Stimulated activated memory B cell treated with anti-CD40 and anti-IgM and Interleukin-4, amounts not matched to agents 10 μg/mL and 1 μg/mL and 100 μg/mL, for 72 hours (primary cell): ENCODE measurements around the gene RAB40A.
"Not testable (repeated sequence)": the region's sequence is repeated elsewhere in the genome, so short reads cannot be mapped to it uniquely, and the experiment has no call there.

Experiments
- ATAC-seq: fragments of 150-1000 bp; cut with Tn5 transposase; 2 replicates; pipeline ENCODE4 v1.10.0; 2021
- H3K27ac Mint-ChIP-seq: one replicate; pipeline ENCODE4 v1.8.0; 2022; ENCODE audit warnings: mild to moderate bottlenecking, mixed read lengths
- H3K27me3 Mint-ChIP-seq: one replicate; pipeline ENCODE4 v1.8.0; 2022; ENCODE audit warnings: mixed read lengths
- H3K36me3 Mint-ChIP-seq: one replicate; pipeline ENCODE4 v1.8.0; 2022; ENCODE audit warnings: mixed read lengths
- H3K4me1 Mint-ChIP-seq: one replicate; pipeline ENCODE4 v1.8.0; 2022; ENCODE audit warnings: mixed read lengths
- H3K4me3 Mint-ChIP-seq: one replicate; pipeline ENCODE4 v1.8.0; 2022; ENCODE audit warnings: mild to moderate bottlenecking, moderate library complexity, mixed read lengths
- H3K9me3 Mint-ChIP-seq: one replicate; pipeline ENCODE4 v1.8.0; 2022; ENCODE audit warnings: mixed read lengths

Gene RAB40A

GRCh38 chrX:103495786-103496185, 23.5 kb downstream of the RAB40A start:
- ATAC-seq, result no peak
- Mint-ChIP-seq H3K27ac (no peak overlapping the region), H3K27me3 (no peaks in the 10 kb centered on the region), H3K36me3 (no peaks in the 10 kb centered on the region), H3K4me1 (peaks cover 8% of the 10 kb centered on the region), H3K4me3 (no peak overlapping the region), H3K9me3 (no peaks in the 10 kb centered on the region)

GRCh38 chrX:103493578-103493977, 25.7 kb downstream of the RAB40A start:
- H3K27ac Mint-ChIP-seq, H3K27me3 Mint-ChIP-seq, ATAC-seq, H3K4me1 Mint-ChIP-seq, H3K9me3 Mint-ChIP-seq, H3K4me3 Mint-ChIP-seq, H3K36me3 Mint-ChIP-seq: not testable (repeated sequence)

- not testable (repeated sequence) for H3K9me3 Mint-ChIP-seq, H3K4me1 Mint-ChIP-seq, H3K36me3 Mint-ChIP-seq, ATAC-seq, H3K27ac Mint-ChIP-seq, H3K4me3 Mint-ChIP-seq, H3K27me3 Mint-ChIP-seq
Observed at GRCh38 chrX:103489733-103490132, 29.6 kb downstream of the RAB40A start.

- Mint-ChIP-seq H3K27me3 (no peaks in the 10 kb centered on the region), H3K4me3 (no peak overlapping the region), H3K27ac (no peak overlapping the region), H3K4me1 (no peaks in the 10 kb centered on the region), H3K9me3 (no peaks in the 10 kb centered on the region), H3K36me3 (no peaks in the 10 kb centered on the region)
- no peak for ATAC-seq
Observed at GRCh38 chrX:103488794-103489193, 30.5 kb downstream of the RAB40A start.

- Mint-ChIP-seq H3K27me3 (no peaks in the 10 kb centered on the region), H3K27ac (no peak overlapping the region)
- ATAC-seq, result no peak
Observed at GRCh38 chrX:103488332-103488731, 31.0 kb downstream of the RAB40A start.

GRCh38 chrX:103483720-103484119, 35.6 kb downstream of the RAB40A start:
- H3K27ac Mint-ChIP-seq, result no peak overlapping the region
- H3K4me3 Mint-ChIP-seq, result no peak overlapping the region
- no peaks in the 10 kb centered on the region for H3K9me3 Mint-ChIP-seq
- ATAC-seq, result no peak
- no peaks in the 10 kb centered on the region for H3K27me3 Mint-ChIP-seq
- no peaks in the 10 kb centered on the region for H3K4me1 Mint-ChIP-seq
- H3K36me3 Mint-ChIP-seq, result no peaks in the 10 kb centered on the region

More at GRCh38 chrX:103488332-103488731, 31.0 kb downstream of the RAB40A start:
- Mint-ChIP-seq H3K9me3 (no peaks in the 10 kb centered on the region), H3K36me3 (no peaks in the 10 kb centered on the region), H3K4me3 (no peak overlapping the region), H3K4me1 (no peaks in the 10 kb centered on the region)

- no peak for ATAC-seq
- no peak overlapping the region for H3K4me3 Mint-ChIP-seq
- H3K4me1 Mint-ChIP-seq, result no peaks in the 10 kb centered on the region
- H3K27ac Mint-ChIP-seq, result no peak overlapping the region
- no peaks in the 10 kb centered on the region for H3K36me3 Mint-ChIP-seq
- no peaks in the 10 kb centered on the region for H3K27me3 Mint-ChIP-seq
- no peaks in the 10 kb centered on the region for H3K9me3 Mint-ChIP-seq
Observed at GRCh38 chrX:103480526-103480925, 38.8 kb downstream of the RAB40A start.

- no peak for ATAC-seq
- H3K36me3 Mint-ChIP-seq, result no peaks in the 10 kb centered on the region
- no peaks in the 10 kb centered on the region for H3K27me3 Mint-ChIP-seq
- H3K4me1 Mint-ChIP-seq, result no peaks in the 10 kb centered on the region
- H3K27ac Mint-ChIP-seq, result no peak overlapping the region
- H3K9me3 Mint-ChIP-seq, result no peaks in the 10 kb centered on the region
- no peak overlapping the region for H3K4me3 Mint-ChIP-seq
Observed at GRCh38 chrX:103477496-103477895, 41.8 kb downstream of the RAB40A start.

GRCh38 chrX:103475381-103475780, 43.9 kb downstream of the RAB40A start:
- H3K4me1 Mint-ChIP-seq, result no peaks in the 10 kb centered on the region
- H3K4me3 Mint-ChIP-seq, result no peak overlapping the region
- no peaks in the 10 kb centered on the region for H3K27me3 Mint-ChIP-seq
- no peaks in the 10 kb centered on the region for H3K36me3 Mint-ChIP-seq
- ATAC-seq, result no peak
- no peaks in the 10 kb centered on the region for H3K9me3 Mint-ChIP-seq
- no peak overlapping the region for H3K27ac Mint-ChIP-seq

GRCh38 chrX:103469977-103470376, 49.3 kb downstream of the RAB40A start:
- not testable (repeated sequence) for H3K9me3 Mint-ChIP-seq, ATAC-seq, H3K4me1 Mint-ChIP-seq, H3K36me3 Mint-ChIP-seq, H3K27ac Mint-ChIP-seq, H3K27me3 Mint-ChIP-seq, H3K4me3 Mint-ChIP-seq

GRCh38 chrX:103467887-103468286, 51.4 kb downstream of the RAB40A start:
- peaks cover 7% of the 10 kb centered on the region for H3K4me1 Mint-ChIP-seq
- no peak overlapping the region for H3K4me3 Mint-ChIP-seq
- H3K27ac Mint-ChIP-seq, result no peak overlapping the region
- no peaks in the 10 kb centered on the region for H3K36me3 Mint-ChIP-seq
- no peak for ATAC-seq
- no peaks in the 10 kb centered on the region for H3K27me3 Mint-ChIP-seq
- no peaks in the 10 kb centered on the region for H3K9me3 Mint-ChIP-seq

- Mint-ChIP-seq H3K27me3 (no peaks in the 10 kb centered on the region), H3K4me3 (no peak overlapping the region), H3K27ac (no peak overlapping the region), H3K36me3 (no peaks in the 10 kb centered on the region), H3K9me3 (no peaks in the 10 kb centered on the region), H3K4me1 (peaks cover 7% of the 10 kb centered on the region)
- no peak for ATAC-seq
Observed at GRCh38 chrX:103467156-103467555, 52.1 kb downstream of the RAB40A start.

GRCh38 chrX:103464774-103465117, 54.5 kb downstream of the RAB40A start:
- no peak overlapping the region for H3K27ac Mint-ChIP-seq
- peak; percentile 87 for ATAC-seq
- H3K4me3 Mint-ChIP-seq, result peak overlapping the region; percentile 94
- no peaks in the 10 kb centered on the region for H3K27me3 Mint-ChIP-seq
- H3K9me3 Mint-ChIP-seq, result no peaks in the 10 kb centered on the region
- H3K36me3 Mint-ChIP-seq, result no peaks in the 10 kb centered on the region
- H3K4me1 Mint-ChIP-seq, result peaks cover 7% of the 10 kb centered on the region

GRCh38 chrX:103464072-103464773, 55.1 kb downstream of the RAB40A start:
- Mint-ChIP-seq H3K27ac (no peak overlapping the region), H3K36me3 (no peaks in the 10 kb centered on the region), H3K4me3 (peak overlapping the region; percentile 94), H3K9me3 (no peaks in the 10 kb centered on the region), H3K27me3 (no peaks in the 10 kb centered on the region), H3K4me1 (peaks cover 7% of the 10 kb centered on the region)
- peak; percentile 71 for ATAC-seq

- ATAC-seq, result no peak
- Mint-ChIP-seq H3K4me1 (peaks cover 7% of the 10 kb centered on the region), H3K27ac (no peak overlapping the region), H3K27me3 (no peaks in the 10 kb centered on the region), H3K9me3 (no peaks in the 10 kb centered on the region), H3K36me3 (no peaks in the 10 kb centered on the region), H3K4me3 (no peak overlapping the region)
Observed at GRCh38 chrX:103461156-103461555, 58.1 kb downstream of the RAB40A start.

GRCh38 chrX:103460001-103460755, 59.1 kb downstream of the RAB40A start:
- not testable (repeated sequence) for ATAC-seq, H3K36me3 Mint-ChIP-seq, H3K27me3 Mint-ChIP-seq, H3K9me3 Mint-ChIP-seq, H3K27ac Mint-ChIP-seq, H3K4me1 Mint-ChIP-seq, H3K4me3 Mint-ChIP-seq
